SK-N-SH (cell line): ENCODE results near the gene PAN2. TPM values are rescaled to one million over a fixed set of nuclear protein-coding genes. Genes with fewer than 3 reads are reported as not detected.

Source experiments
- CTCF ChIA-PET: fragments of 300-600, 350-600 bp; formaldehyde crosslinking; extraction: SDS; loops from one replicate; lab custom pipeline; 2021; lab: Yijun Ruan, JAX
- POLR2A ChIA-PET: fragments of 350-600 bp; sonication (Branson Sonifier 250); formaldehyde crosslinking; extraction: SDS; loops from one replicate; lab custom pipeline; 2020; ENCODE audit warnings: antibody characterized with exemption, inconsistent platforms; lab: Yijun Ruan, JAX
- DNase-seq: peaks from one replicate; pipeline ENCODE4 v3.0.0; 2012
- H2AFZ ChIP-seq: fragments of 200-600 bp; sonication (generic); 2 replicates; pipeline ENCODE4 v1.8.1; 2016; ENCODE audit warnings: antibody characterized with exemption, mild to moderate bottlenecking, low read depth
- H3F3A ChIP-seq: fragments of 200-600 bp; sonication (generic); replicated peaks from 2 replicates; pipeline ENCODE3; 2016; ENCODE audit warnings: antibody characterized with exemption, mild to moderate bottlenecking; ENCODE audit not compliant: insufficient read depth
- H3K27ac ChIP-seq, 2 experiments: fragments of 200-500 bp in 1 of 2; fragments of 200-600 bp in 1 of 2; sonication (Bioruptor generic) in 1 of 2; sonication (generic), shearing (Covaris generic) in 1 of 2; 2 replicates each; pipeline versions ENCODE4 v1.5.1 to v1.6.1; 2014 to 2016; ENCODE audit warnings: low read depth in 2 of 2, inconsistent platforms in 1 of 2, low read length in 1 of 2, mild to moderate bottlenecking in 1 of 2, mixed read lengths in 1 of 2
- H3K27me3 ChIP-seq: fragments of 200-600 bp; sonication (generic), shearing (Covaris generic); 2 replicates; pipeline ENCODE4 v1.6.1; 2016; ENCODE audit warnings: mixed run types; ENCODE audit not compliant: insufficient read depth
- H3K36me3 ChIP-seq, 2 experiments: fragments of 200-500 bp in 1 of 2; fragments of 200-600 bp in 1 of 2; sonication (Bioruptor generic) in 1 of 2; sonication (generic) in 1 of 2; replicated peaks in 1 of 2; 2 replicates each; pipeline versions ENCODE3 to v1.5.1; 2014 to 2016; ENCODE audit warnings: low read length in 1 of 2, mild to moderate bottlenecking in 1 of 2; ENCODE audit not compliant: insufficient read depth in 2 of 2, control insufficient read depth in 1 of 2
- H3K4me1 ChIP-seq, 2 experiments: fragments of 200-500 bp in 1 of 2; fragments of 200-600 bp in 1 of 2; sonication (Bioruptor generic) in 1 of 2; sonication (generic), shearing (Covaris generic) in 1 of 2; 2 replicates each; pipeline versions ENCODE4 v1.5.1 to v1.6.1; 2014 to 2016; ENCODE audit warnings: low read depth in 1 of 2, low read length in 1 of 2, mixed run types in 1 of 2; ENCODE audit not compliant: insufficient read depth in 2 of 2, control insufficient read depth in 1 of 2
- H3K4me2 ChIP-seq: fragments of 200-600 bp; sonication (generic), shearing (Covaris generic); 2 replicates; pipeline ENCODE4 v1.6.1; 2017; ENCODE audit warnings: mixed run types
- H3K4me3 ChIP-seq, 2 experiments: fragments of 200-500 bp in 1 of 2; fragments of 200-600 bp in 1 of 2; sonication (Bioruptor generic) in 1 of 2; sonication (generic), shearing (Covaris generic) in 1 of 2; 2 replicates each; pipeline versions ENCODE4 v1.5.1 to v1.8.1; 2014 to 2016; ENCODE audit warnings: low read depth in 2 of 2, inconsistent platforms in 1 of 2, low read length in 1 of 2, mild to moderate bottlenecking in 1 of 2, mixed read lengths in 1 of 2, moderate library complexity in 1 of 2
- H3K79me2 ChIP-seq: fragments of 200-600 bp; sonication (generic); 2 replicates; pipeline ENCODE4 v1.8.1; 2017; ENCODE audit warnings: mild to moderate bottlenecking; ENCODE audit not compliant: insufficient read depth
- H3K9ac ChIP-seq: fragments of 200-600 bp; sonication (generic); 2 replicates; pipeline ENCODE4 v1.6.1; 2017; ENCODE audit warnings: mixed run types
- H3K9me2 ChIP-seq: fragments of 200-600 bp; sonication (generic); 2 replicates; pipeline ENCODE4 v1.6.1; 2017; ENCODE audit warnings: mixed run types
- H3K9me3 ChIP-seq: fragments of 200-600 bp; sonication (generic); 2 replicates; pipeline ENCODE4 v1.6.1; 2017; ENCODE audit warnings: mixed run types, mild to moderate bottlenecking, moderate library complexity
- H4K20me1 ChIP-seq: fragments of 200-600 bp; sonication (generic); 2 replicates; pipeline ENCODE4 v1.6.1; 2017; ENCODE audit warnings: mild to moderate bottlenecking, mixed run types; ENCODE audit not compliant: insufficient read depth
- CTCF ChIP-seq: fragments of 200-600 bp; sonication (generic); IDR thresholded peaks from 2 replicates; pipeline ENCODE4 v1.6.1; 2017; ENCODE audit warnings: antibody characterized with exemption, mild to moderate bottlenecking, moderate library complexity
- ELF1 ChIP-seq: IDR thresholded peaks from 2 replicates; pipeline ENCODE4 v1.4.0; 2012
- EP300 ChIP-seq, 2 experiments: IDR thresholded peaks; 2 replicates each; pipeline versions ENCODE4 v1.4.0 to v1.6.1; 2012; ENCODE audit warnings: borderline replicate concordance in 1 of 2, low read depth in 1 of 2, low read length in 1 of 2
- EZH2phosphoT487 ChIP-seq: fragments of 200-600 bp; sonication (generic); IDR thresholded peaks from 2 replicates; pipeline ENCODE4 v1.6.1; 2017; ENCODE audit warnings: low read depth, mixed run types, mild to moderate bottlenecking, antibody characterized with exemption, moderate library complexity, borderline replicate concordance
- GABPA ChIP-seq: IDR thresholded peaks from 2 replicates; pipeline ENCODE4 v1.4.0; 2012; ENCODE audit warnings: low read depth, mild to moderate bottlenecking
- GATA2 ChIP-seq: sonication (generic); formaldehyde crosslinking; IDR thresholded peaks from 2 replicates; pipeline ENCODE4 v1.5.0; 2020; ENCODE audit warnings: mild to moderate bottlenecking, missing genetic modification reagents
- JUND ChIP-seq: IDR thresholded peaks from 2 replicates; pipeline ENCODE4 v1.4.0; 2012
- MAX ChIP-seq: IDR thresholded peaks from 2 replicates; pipeline ENCODE4 v1.4.0; 2012; ENCODE audit warnings: low read depth
- MEF2A ChIP-seq: IDR thresholded peaks from 2 replicates; pipeline ENCODE4 v1.4.0; 2012; ENCODE audit warnings: low read depth, borderline replicate concordance
- POLR2AphosphoS5 ChIP-seq: IDR thresholded peaks from 2 replicates; pipeline ENCODE4 v1.6.1; 2012; ENCODE audit warnings: low read depth, low read length
- RAD21 ChIP-seq: IDR thresholded peaks from 2 replicates; pipeline ENCODE4 v1.6.1; 2012; ENCODE audit warnings: mild to moderate bottlenecking, low read length
- RCOR1 ChIP-seq: fragments of 150-350 bp; IDR thresholded peaks from 2 replicates; pipeline ENCODE4 v1.6.1; 2017; ENCODE audit warnings: antibody characterized with exemption, low read length
- SIN3A ChIP-seq: IDR thresholded peaks from 2 replicates; pipeline ENCODE4 v1.6.1; 2012; ENCODE audit warnings: low read depth, mild to moderate bottlenecking, low read length, moderate library complexity, borderline replicate concordance
- TAF1 ChIP-seq: IDR thresholded peaks from 2 replicates; pipeline ENCODE4 v1.6.1; 2012; ENCODE audit warnings: low read depth, mild to moderate bottlenecking, low read length, moderate library complexity, borderline replicate concordance
- TCF12 ChIP-seq: IDR thresholded peaks from 2 replicates; pipeline ENCODE4 v1.4.0; 2012
- TEAD4 ChIP-seq: IDR thresholded peaks from 2 replicates; pipeline ENCODE4 v1.4.0; 2012; ENCODE audit warnings: mild to moderate bottlenecking, borderline replicate concordance; ENCODE audit not compliant: insufficient read depth
- USF1 ChIP-seq: IDR thresholded peaks from 2 replicates; pipeline ENCODE4 v1.4.0; 2012; ENCODE audit warnings: low read depth, borderline replicate concordance
- YY1 ChIP-seq: IDR thresholded peaks from 2 replicates; pipeline ENCODE4 v1.4.0; 2012; ENCODE audit warnings: low read depth, mild to moderate bottlenecking
- WGBS: methylation state at CpG from one replicate; pipeline ENCODE4 v1.1.6; 2017; ENCODE audit warnings: low lambda C conversion rate; 5-methylcytosine and 5-hydroxymethylcytosine counted together
- polyA plus RNA-seq, 3 experiments: library from polyadenylated mRNA; depleted of rRNA; stranded (reverse); fragments of >200 nt; gene quantifications; 2 replicates each; pipeline ENCODE4 v1.2.3, GENCODE V29; 2012
- TF ChIP-seq, protein P1 (sequence below): IDR thresholded peaks from 2 replicates; pipeline ENCODE4; 2012

Gene PAN2
- polyA plus RNA-seq, 1 of the 3 experiments (the other 2 are of a cell fraction): 37.1 TPM

DNA sequence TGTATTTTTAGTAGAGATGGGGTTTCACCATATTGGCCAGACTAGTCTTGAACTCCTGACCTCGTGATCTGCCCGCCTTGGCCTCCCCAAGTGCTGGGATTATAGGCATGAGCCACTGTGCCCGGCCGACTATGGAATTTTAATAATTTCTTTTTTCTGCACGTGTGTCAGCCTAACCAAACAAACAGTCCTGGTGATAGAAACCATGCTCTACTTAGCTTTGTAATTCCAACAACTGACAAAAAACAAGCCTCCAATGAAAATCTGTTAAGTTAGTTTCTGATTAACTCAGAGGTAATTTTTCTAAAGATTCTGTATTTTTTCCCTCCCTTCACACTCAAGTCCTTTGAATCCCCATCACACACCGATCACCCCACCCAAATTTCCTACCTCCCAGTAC lies 51.8 kb downstream of the PAN2 start:
- H3K36me3 ChIP-seq: peaks cover 44 to 74% of the 10 kb centered on the region in 2 experiments
- TF ChIP-seq POLR2AphosphoS5 (no peak), YY1 (no peak), RAD21 (no peak), TEAD4 (no peak), JUND (no peak), EZH2phosphoT487 (no peak), TCF12 (no peak), SIN3A (no peak), GABPA (no peak), MEF2A (no peak), CTCF (no peak), RCOR1 (no peak), TAF1 (no peak)
- TF ChIP-seq, protein P1, sequence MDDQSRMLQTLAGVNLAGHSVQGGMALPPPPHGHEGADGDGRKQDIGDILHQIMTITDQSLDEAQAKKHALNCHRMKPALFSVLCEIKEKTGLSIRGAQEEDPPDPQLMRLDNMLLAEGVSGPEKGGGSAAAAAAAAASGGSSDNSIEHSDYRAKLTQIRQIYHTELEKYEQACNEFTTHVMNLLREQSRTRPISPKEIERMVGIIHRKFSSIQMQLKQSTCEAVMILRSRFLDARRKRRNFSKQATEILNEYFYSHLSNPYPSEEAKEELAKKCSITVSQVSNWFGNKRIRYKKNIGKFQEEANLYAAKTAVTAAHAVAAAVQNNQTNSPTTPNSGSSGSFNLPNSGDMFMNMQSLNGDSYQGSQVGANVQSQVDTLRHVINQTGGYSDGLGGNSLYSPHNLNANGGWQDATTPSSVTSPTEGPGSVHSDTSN: no peak
- no peak overlapping the region for H2AFZ ChIP-seq
- CTCF ChIA-PET: interaction anchor here (2.2 kb wide), 1 partner anchor 92 kb away, joined by 6 read pairs; the partner anchor contains the start of gene SMARCC2
- no peak for DNase-seq
- no peaks in the 10 kb centered on the region for H4K20me1 ChIP-seq
- no peaks in the 10 kb centered on the region for H3K27me3 ChIP-seq
- H3K79me2 ChIP-seq: peaks cover 20% of the 10 kb centered on the region; the same call in 1 of the 2 replicates
- no peak overlapping the region for H3K27ac ChIP-seq
- no peak overlapping the region for H3K4me2 ChIP-seq
- H3K4me3 ChIP-seq: no peak overlapping the region
- no peaks in the 10 kb centered on the region for H3K9me2 ChIP-seq
- no peaks in the 10 kb centered on the region for H3K9me3 ChIP-seq
- POLR2A ChIA-PET: no interaction called here
- H3F3A ChIP-seq: peaks cover 13% of the 10 kb centered on the region
- no peaks in the 10 kb centered on the region for H3K4me1 ChIP-seq
- WGBS: 90% methylated on average over 6 of the region's 6 CpGs
- H3K9ac ChIP-seq: no peak overlapping the region

DNA sequence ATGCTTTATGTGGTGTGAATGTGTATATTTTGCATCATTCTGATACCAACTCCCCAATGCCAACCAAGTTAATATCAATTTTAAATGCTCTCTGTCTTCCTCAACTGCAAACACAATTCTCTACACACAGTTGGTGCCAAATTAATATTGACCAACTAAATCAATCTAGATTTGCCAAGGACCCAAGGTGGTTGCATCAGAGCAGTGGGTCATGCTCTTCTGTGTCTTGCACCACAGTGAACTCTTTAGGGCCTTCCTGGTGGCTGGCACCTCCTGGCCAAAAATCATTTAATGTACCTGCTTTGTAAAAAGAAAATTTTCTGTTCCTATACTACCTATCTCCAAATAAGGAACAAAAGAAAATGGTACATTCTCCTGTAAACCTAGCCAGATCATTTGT lies 53.0 kb downstream of the PAN2 start:
- Histone ChIP-seq H3K4me3 (no peak overlapping the region), H3K27ac (no peak overlapping the region)
- TF ChIP-seq TEAD4 (no peak), EP300 (IDR thresholded peaks at IDR 0.05; ENCODE audit: borderline replicate concordance in 1 of 2, low read depth in 1 of 2, low read length in 1 of 2) (no peak), GATA2 (no peak), ELF1 (no peak), USF1 (no peak), EZH2phosphoT487 (no peak), MAX (no peak)
- TF ChIP-seq, all 33 proteins: peak for 0
- Histone ChIP-seq H4K20me1 (no peaks in the 10 kb centered on the region), H3K79me2 (peaks cover 12% of the 10 kb centered on the region; the same call in 1 of the 2 replicates), H3K9me2 (no peaks in the 10 kb centered on the region), H2AFZ (no peak overlapping the region), H3F3A (peaks cover 13% of the 10 kb centered on the region), H3K9me3 (no peaks in the 10 kb centered on the region), H3K9ac (no peak overlapping the region), H3K36me3 (peaks cover 42 to 77% of the 10 kb centered on the region in 2 experiments), H3K27me3 (no peaks in the 10 kb centered on the region), H3K4me2 (no peak overlapping the region), H3K4me1 (no peaks in the 10 kb centered on the region)
- CTCF ChIA-PET: no interaction called here
- DNase-seq: no peak
- POLR2A ChIA-PET: no interaction called here
